ENCODE measurements around the gene MVP.
"Not testable (repeated sequence)": the region's sequence is repeated elsewhere in the genome, so short reads cannot be mapped to it uniquely, and the experiment has no call there.

- TF ChIP-seq, protein P1, sequence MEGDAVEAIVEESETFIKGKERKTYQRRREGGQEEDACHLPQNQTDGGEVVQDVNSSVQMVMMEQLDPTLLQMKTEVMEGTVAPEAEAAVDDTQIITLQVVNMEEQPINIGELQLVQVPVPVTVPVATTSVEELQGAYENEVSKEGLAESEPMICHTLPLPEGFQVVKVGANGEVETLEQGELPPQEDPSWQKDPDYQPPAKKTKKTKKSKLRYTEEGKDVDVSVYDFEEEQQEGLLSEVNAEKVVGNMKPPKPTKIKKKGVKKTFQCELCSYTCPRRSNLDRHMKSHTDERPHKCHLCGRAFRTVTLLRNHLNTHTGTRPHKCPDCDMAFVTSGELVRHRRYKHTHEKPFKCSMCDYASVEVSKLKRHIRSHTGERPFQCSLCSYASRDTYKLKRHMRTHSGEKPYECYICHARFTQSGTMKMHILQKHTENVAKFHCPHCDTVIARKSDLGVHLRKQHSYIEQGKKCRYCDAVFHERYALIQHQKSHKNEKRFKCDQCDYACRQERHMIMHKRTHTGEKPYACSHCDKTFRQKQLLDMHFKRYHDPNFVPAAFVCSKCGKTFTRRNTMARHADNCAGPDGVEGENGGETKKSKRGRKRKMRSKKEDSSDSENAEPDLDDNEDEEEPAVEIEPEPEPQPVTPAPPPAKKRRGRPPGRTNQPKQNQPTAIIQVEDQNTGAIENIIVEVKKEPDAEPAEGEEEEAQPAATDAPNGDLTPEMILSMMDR (IDR thresholded peaks at IDR 0.05; ENCODE audit: poor library complexity, severe bottlenecking) = not testable (repeated sequence)
- not testable (repeated sequence) for TF ChIP-seq EZH2 (IDR thresholded peaks at IDR 0.05; ENCODE audit: borderline replicate concordance, insufficient read depth, low read length, poor library complexity, severe bottlenecking); MXI1 (conservative IDR thresholded peaks at IDR 0.05; ENCODE audit: poor library complexity, severe bottlenecking); EP300 (conservative IDR thresholded peaks at IDR 0.05; ENCODE audit: poor library complexity, severe bottlenecking); POLR2AphosphoS5 (IDR thresholded peaks at IDR 0.05)
- TF ChIP-seq, protein P2, sequence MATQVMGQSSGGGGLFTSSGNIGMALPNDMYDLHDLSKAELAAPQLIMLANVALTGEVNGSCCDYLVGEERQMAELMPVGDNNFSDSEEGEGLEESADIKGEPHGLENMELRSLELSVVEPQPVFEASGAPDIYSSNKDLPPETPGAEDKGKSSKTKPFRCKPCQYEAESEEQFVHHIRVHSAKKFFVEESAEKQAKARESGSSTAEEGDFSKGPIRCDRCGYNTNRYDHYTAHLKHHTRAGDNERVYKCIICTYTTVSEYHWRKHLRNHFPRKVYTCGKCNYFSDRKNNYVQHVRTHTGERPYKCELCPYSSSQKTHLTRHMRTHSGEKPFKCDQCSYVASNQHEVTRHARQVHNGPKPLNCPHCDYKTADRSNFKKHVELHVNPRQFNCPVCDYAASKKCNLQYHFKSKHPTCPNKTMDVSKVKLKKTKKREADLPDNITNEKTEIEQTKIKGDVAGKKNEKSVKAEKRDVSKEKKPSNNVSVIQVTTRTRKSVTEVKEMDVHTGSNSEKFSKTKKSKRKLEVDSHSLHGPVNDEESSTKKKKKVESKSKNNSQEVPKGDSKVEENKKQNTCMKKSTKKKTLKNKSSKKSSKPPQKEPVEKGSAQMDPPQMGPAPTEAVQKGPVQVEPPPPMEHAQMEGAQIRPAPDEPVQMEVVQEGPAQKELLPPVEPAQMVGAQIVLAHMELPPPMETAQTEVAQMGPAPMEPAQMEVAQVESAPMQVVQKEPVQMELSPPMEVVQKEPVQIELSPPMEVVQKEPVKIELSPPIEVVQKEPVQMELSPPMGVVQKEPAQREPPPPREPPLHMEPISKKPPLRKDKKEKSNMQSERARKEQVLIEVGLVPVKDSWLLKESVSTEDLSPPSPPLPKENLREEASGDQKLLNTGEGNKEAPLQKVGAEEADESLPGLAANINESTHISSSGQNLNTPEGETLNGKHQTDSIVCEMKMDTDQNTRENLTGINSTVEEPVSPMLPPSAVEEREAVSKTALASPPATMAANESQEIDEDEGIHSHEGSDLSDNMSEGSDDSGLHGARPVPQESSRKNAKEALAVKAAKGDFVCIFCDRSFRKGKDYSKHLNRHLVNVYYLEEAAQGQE (IDR thresholded peaks at IDR 0.05; ENCODE audit: borderline replicate concordance) = not testable (repeated sequence)
These were observed 36.9 kb upstream of the MVP start for GRCh38 chr16:29783094-29783953.

Measured in neural cell (in vitro differentiated cells).